ENCODE results near the gene ATP9B. TPM values are rescaled to one million over a fixed set of nuclear protein-coding genes. Genes with fewer than 3 reads are reported as not detected.

ATP9B gene
- total RNA-seq, 3 donors from 2014 or later (not counting 1 experiment from before 2014, with no cell fraction given) = 66.0 to 78.9 (median 68.0) TPM

GRCh38 chr18:79426376-79427300 is 357.4 kb downstream of the ATP9B start:
- WGBS (ENCODE audit: insufficient coverage) = 94% methylated on average over 37 of the region's 37 CpGs
- no peak for DNase-seq
- intact Hi-C loops (cut with micrococcal nuclease) = no loop called here
- ATAC-seq = no peak
- H3K27ac ChIP-seq (ENCODE audit: low read length) = no peak overlapping the region
- no peaks in the 10 kb centered on the region for H3K27me3 ChIP-seq (ENCODE audit: control insufficient read depth, insufficient read depth, low read length)
- Mint-ChIP-seq H3K27me3 (ENCODE audit: low read depth in 2 of 2) (no peaks in the 10 kb centered on the region), H3K9me3 (no peaks in the 10 kb centered on the region), H3K36me3 (no peaks in the 10 kb centered on the region), H3K4me1 (peaks cover 35 to 41% of the 10 kb centered on the region in 2 donors), H3K4me3 (no peak overlapping the region), H3K27ac (no peak overlapping the region)
- H3K4me3 ChIP-seq (ENCODE audit: low read length) = no peak overlapping the region
- peaks cover 13% of the 10 kb centered on the region for H3K4me1 ChIP-seq (ENCODE audit: control insufficient read depth, insufficient read depth, low read length)
- no peak for TF ChIP-seq CTCF (IDR thresholded peaks at IDR 0.05)
- no peaks in the 10 kb centered on the region for H3K9me3 ChIP-seq (ENCODE audit: control insufficient read depth, insufficient read depth, low read length)
- peaks cover 3% of the 10 kb centered on the region for H3K36me3 ChIP-seq (ENCODE audit: control insufficient read depth, insufficient read depth, low read length)

GRCh38 chr18:79427368-79428225 is 358.4 kb downstream of the ATP9B start:
- H3K36me3 ChIP-seq (ENCODE audit: control insufficient read depth, insufficient read depth, low read length) = peaks cover 3% of the 10 kb centered on the region
- DNase-seq (no peak), ATAC-seq (peak in 1 of 3 donors; percentile 15)
- peaks cover 35% of the 10 kb centered on the region in 2 donors for H3K4me1 Mint-ChIP-seq
- peak overlapping the region; percentile 62 to 82 for H3K27ac Mint-ChIP-seq
- H3K36me3 Mint-ChIP-seq = no peaks in the 10 kb centered on the region
- no peaks in the 10 kb centered on the region for H3K27me3 ChIP-seq (ENCODE audit: control insufficient read depth, insufficient read depth, low read length)
- peak overlapping the region; percentile 40 for H3K4me3 Mint-ChIP-seq
- no peaks in the 10 kb centered on the region for H3K27me3 Mint-ChIP-seq (ENCODE audit: low read depth in 2 of 2)
- H3K9me3 ChIP-seq (ENCODE audit: control insufficient read depth, insufficient read depth, low read length) = no peaks in the 10 kb centered on the region
- no peak overlapping the region for H3K27ac ChIP-seq (ENCODE audit: low read length)
- WGBS (ENCODE audit: insufficient coverage) = 87% methylated on average over 29 of the region's 29 CpGs
- peaks cover 10% of the 10 kb centered on the region for H3K4me1 ChIP-seq (ENCODE audit: control insufficient read depth, insufficient read depth, low read length)
- intact Hi-C loops (cut with micrococcal nuclease) = no loop called here
- no peak overlapping the region for H3K4me3 ChIP-seq (ENCODE audit: low read length)
- no peaks in the 10 kb centered on the region for H3K9me3 Mint-ChIP-seq
- TF ChIP-seq CTCF (IDR thresholded peaks at IDR 0.05) = no peak

Other genes with a start within 250 kb of the ATP9B start
- gene SALL3, start 89.6 kb upstream of the ATP9B start, total RNA-seq = not detected

Data from natural killer cell (primary cell).